Coronary artery (tissue), 2 donors: ENCODE data around the gene SERPIND1.

Source experiments
- DNase-seq: peaks from one replicate; pipeline ENCODE4 v3.0.0-alpha.2; 2017; ENCODE audit warnings: low spot score
- H3K27ac ChIP-seq, 2 donors: fragments of 200-600 bp; sonication (generic); one replicate each; pipeline ENCODE4 v1.5.1; 2016 to 2019
- H3K4me3 ChIP-seq: fragments of 200-600 bp; sonication (generic); 2 replicates; pipeline ENCODE4 v1.5.1; 2016; ENCODE audit warnings: mild to moderate bottlenecking, moderate library complexity
- CTCF ChIP-seq: fragments of 200-600 bp; sonication (generic); IDR thresholded peaks from one replicate; pipeline ENCODE4 v1.5.1; 2019; ENCODE audit warnings: antibody characterized with exemption

Gene SERPIND1

GRCh38 chr22:20788627-20789344, 14.9 kb downstream of the SERPIND1 start:
- no peak overlapping the region for H3K4me3 ChIP-seq
- DNase-seq: no peak
- TF ChIP-seq CTCF: no peak
- no peak overlapping the region for H3K27ac ChIP-seq

GRCh38 chr22:20792221-20792965, 18.5 kb downstream of the SERPIND1 start:
- DNase-seq: no peak
- TF ChIP-seq CTCF: no peak
- Histone ChIP-seq H3K4me3 (no peak overlapping the region), H3K27ac (no peak overlapping the region)

GRCh38 chr22:20792966-20793728, 19.2 kb downstream of the SERPIND1 start:
- TF ChIP-seq CTCF: no peak
- no peak overlapping the region for H3K27ac ChIP-seq
- no peak for DNase-seq
- H3K4me3 ChIP-seq: no peak overlapping the region

GRCh38 chr22:20793748-20794649, 20.1 kb downstream of the SERPIND1 start:
- no peak for TF ChIP-seq CTCF
- no peak for DNase-seq
- H3K27ac ChIP-seq: no peak overlapping the region
- H3K4me3 ChIP-seq: no peak overlapping the region

- no peak overlapping the region for H3K4me3 ChIP-seq
- no peak overlapping the region for H3K27ac ChIP-seq
- DNase-seq: no peak
- TF ChIP-seq CTCF: no peak
Measured at GRCh38 chr22:20794650-20795413, 20.9 kb downstream of the SERPIND1 start.

GRCh38 chr22:20796731-20797130, 22.8 kb downstream of the SERPIND1 start:
- Histone ChIP-seq H3K27ac (no peak overlapping the region), H3K4me3 (no peak overlapping the region)
- no peak for DNase-seq
- no peak for TF ChIP-seq CTCF
